Nephron progenitor cell (in vitro differentiated cells): ENCODE measurements around the gene YAE1.

ENCODE experiments used
- DNase-seq: peaks from one replicate; pipeline ENCODE4 v3.0.0; 2021
- H3K27ac Mint-ChIP-seq: 2 replicates; pipeline ENCODE4 v1.8.0; 2021; ENCODE audit warnings: mild to moderate bottlenecking, moderate library complexity, mixed read lengths
- H3K27me3 Mint-ChIP-seq: 2 replicates; pipeline ENCODE4 v1.8.0; 2021; ENCODE audit warnings: mild to moderate bottlenecking, low read depth, mixed read lengths; ENCODE audit not compliant: poor library complexity
- H3K36me3 Mint-ChIP-seq: 2 replicates; pipeline ENCODE4 v1.8.0; 2021; ENCODE audit warnings: low read depth, mixed read lengths
- H3K4me1 Mint-ChIP-seq: 2 replicates; pipeline ENCODE4 v1.8.0; 2021; ENCODE audit warnings: mixed read lengths
- H3K4me3 Mint-ChIP-seq: 2 replicates; pipeline ENCODE4 v1.8.0; 2021; ENCODE audit warnings: mild to moderate bottlenecking, moderate library complexity, mixed read lengths
- H3K9me3 Mint-ChIP-seq: 2 replicates; pipeline ENCODE4 v1.8.0; 2021; ENCODE audit warnings: mild to moderate bottlenecking, moderate library complexity, mixed read lengths
- TF ChIP-seq, protein P1 (sequence below): fragments of 200-600 bp; sonication (generic); IDR thresholded peaks from 2 replicates; pipeline ENCODE4 v1.5.0; 2021; ENCODE audit warnings: antibody characterized with exemption

YAE1 gene, protein sequence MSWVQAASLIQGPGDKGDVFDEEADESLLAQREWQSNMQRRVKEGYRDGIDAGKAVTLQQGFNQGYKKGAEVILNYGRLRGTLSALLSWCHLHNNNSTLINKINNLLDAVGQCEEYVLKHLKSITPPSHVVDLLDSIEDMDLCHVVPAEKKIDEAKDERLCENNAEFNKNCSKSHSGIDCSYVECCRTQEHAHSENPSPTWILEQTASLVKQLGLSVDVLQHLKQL

GRCh38 chr7:39566023-39566921, at the start of gene YAE1:
YAE1 (plus strand) TSS chr7:39566404; CDS start chr7:39566419, 15 bp downstream.
- peak within 1 kb of the TSS; percentile 99 for H3K27ac Mint-ChIP-seq
- TF ChIP-seq, protein P1, sequence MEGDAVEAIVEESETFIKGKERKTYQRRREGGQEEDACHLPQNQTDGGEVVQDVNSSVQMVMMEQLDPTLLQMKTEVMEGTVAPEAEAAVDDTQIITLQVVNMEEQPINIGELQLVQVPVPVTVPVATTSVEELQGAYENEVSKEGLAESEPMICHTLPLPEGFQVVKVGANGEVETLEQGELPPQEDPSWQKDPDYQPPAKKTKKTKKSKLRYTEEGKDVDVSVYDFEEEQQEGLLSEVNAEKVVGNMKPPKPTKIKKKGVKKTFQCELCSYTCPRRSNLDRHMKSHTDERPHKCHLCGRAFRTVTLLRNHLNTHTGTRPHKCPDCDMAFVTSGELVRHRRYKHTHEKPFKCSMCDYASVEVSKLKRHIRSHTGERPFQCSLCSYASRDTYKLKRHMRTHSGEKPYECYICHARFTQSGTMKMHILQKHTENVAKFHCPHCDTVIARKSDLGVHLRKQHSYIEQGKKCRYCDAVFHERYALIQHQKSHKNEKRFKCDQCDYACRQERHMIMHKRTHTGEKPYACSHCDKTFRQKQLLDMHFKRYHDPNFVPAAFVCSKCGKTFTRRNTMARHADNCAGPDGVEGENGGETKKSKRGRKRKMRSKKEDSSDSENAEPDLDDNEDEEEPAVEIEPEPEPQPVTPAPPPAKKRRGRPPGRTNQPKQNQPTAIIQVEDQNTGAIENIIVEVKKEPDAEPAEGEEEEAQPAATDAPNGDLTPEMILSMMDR: no peak
- H3K27me3 Mint-ChIP-seq: no peaks in the 10 kb centered on the region
- peaks cover 4% of the 10 kb centered on the region for H3K9me3 Mint-ChIP-seq
- DNase-seq: peak; percentile 84
- H3K4me3 Mint-ChIP-seq: peak within 1 kb of the TSS; percentile 96
- H3K36me3 Mint-ChIP-seq: peaks cover 4% of the 10 kb centered on the region
- H3K4me1 Mint-ChIP-seq: peaks cover 30% of the 10 kb centered on the region

GRCh38 chr7:39516498-39516897, 49.7 kb upstream of the YAE1 start:
- Mint-ChIP-seq H3K36me3 (no peaks in the 10 kb centered on the region), H3K4me3 (no peak overlapping the region), H3K27me3 (peaks cover 11% of the 10 kb centered on the region), H3K27ac (no peak overlapping the region), H3K9me3 (no peaks in the 10 kb centered on the region), H3K4me1 (no peaks in the 10 kb centered on the region)
- DNase-seq: no peak
- TF ChIP-seq, protein P1: no peak

DNA sequence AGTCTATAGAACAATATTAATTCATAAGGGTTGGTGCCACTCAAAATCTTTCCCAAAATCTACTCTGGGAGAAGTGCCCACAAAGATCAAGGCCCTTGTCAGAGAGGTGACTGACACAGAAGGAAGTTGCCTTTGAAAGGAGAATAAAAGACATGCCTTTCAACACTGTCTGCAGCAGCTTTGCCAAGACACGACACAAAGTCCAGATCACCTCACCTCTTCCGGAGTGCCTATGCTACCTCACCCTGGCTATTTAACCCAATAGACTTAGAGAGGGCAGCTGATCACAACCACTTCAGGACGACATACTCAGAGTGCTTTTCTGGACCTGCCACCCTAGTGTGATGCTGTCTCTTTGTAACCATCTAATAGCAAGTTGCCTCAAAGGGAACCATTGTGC, 49.0 kb upstream of the YAE1 start:
- peaks cover 13% of the 10 kb centered on the region for H3K27me3 Mint-ChIP-seq
- no peak for DNase-seq
- H3K36me3 Mint-ChIP-seq: no peaks in the 10 kb centered on the region
- H3K4me3 Mint-ChIP-seq: no peak overlapping the region
- H3K27ac Mint-ChIP-seq: no peak overlapping the region
- TF ChIP-seq, protein P1: no peak
- H3K4me1 Mint-ChIP-seq: no peaks in the 10 kb centered on the region
- no peaks in the 10 kb centered on the region for H3K9me3 Mint-ChIP-seq

- Mint-ChIP-seq H3K4me3 (no peak overlapping the region), H3K9me3 (no peaks in the 10 kb centered on the region), H3K4me1 (peaks cover 5% of the 10 kb centered on the region), H3K27me3 (peaks cover 6% of the 10 kb centered on the region), H3K36me3 (no peaks in the 10 kb centered on the region), H3K27ac (no peak overlapping the region)
- TF ChIP-seq, protein P1: no peak
- no peak for DNase-seq
These were observed 40.3 kb upstream of the YAE1 start for GRCh38 chr7:39525926-39526325.

- Mint-ChIP-seq H3K27me3 (peaks cover 6% of the 10 kb centered on the region), H3K9me3 (no peaks in the 10 kb centered on the region), H3K27ac (no peak overlapping the region), H3K4me3 (no peak overlapping the region), H3K36me3 (no peaks in the 10 kb centered on the region), H3K4me1 (peaks cover 5% of the 10 kb centered on the region)
- TF ChIP-seq, protein P1: no peak
- DNase-seq: no peak
These were observed 39.5 kb upstream of the YAE1 start for GRCh38 chr7:39526666-39527065.
